Loucy (cell line): Measurements from ENCODE around the gene MCEMP1.

Experiments
- H2AFZ ChIP-seq: fragments of 200-600 bp; sonication (generic); 2 replicates; pipeline ENCODE4 v1.6.0; 2016; ENCODE audit warnings: antibody characterized with exemption, mild to moderate bottlenecking, low read length, moderate library complexity
- H3F3A ChIP-seq: fragments of 200-600 bp; 2 replicates; pipeline ENCODE4 v1.6.0; 2016; ENCODE audit warnings: antibody characterized with exemption, low read depth, mild to moderate bottlenecking
- H3K27me3 ChIP-seq: fragments of 200-600 bp; sonication (generic); 2 replicates; pipeline ENCODE4 v1.6.1; 2014; ENCODE audit warnings: low read length, mild to moderate bottlenecking; ENCODE audit not compliant: insufficient read depth, poor library complexity, severe bottlenecking
- H3K36me3 ChIP-seq: fragments of 200-600 bp; sonication (generic); 2 replicates; pipeline ENCODE4 v1.6.1; 2016; ENCODE audit warnings: low read length; ENCODE audit not compliant: insufficient read depth
- H3K4me1 ChIP-seq: fragments of 200-600 bp; sonication (generic); 2 replicates; pipeline ENCODE4 v1.5.1; 2014; ENCODE audit warnings: low read length, mild to moderate bottlenecking; ENCODE audit not compliant: insufficient read depth, poor library complexity, severe bottlenecking
- H3K4me2 ChIP-seq: fragments of 200-600 bp; sonication (generic); 2 replicates; pipeline ENCODE4 v1.6.0; 2014; ENCODE audit warnings: antibody characterized with exemption, low read length, low read depth, mild to moderate bottlenecking; ENCODE audit not compliant: poor library complexity, severe bottlenecking
- H3K4me3 ChIP-seq: fragments of 200-600 bp; sonication (generic); 2 replicates; pipeline ENCODE4 v1.5.1; 2014; ENCODE audit warnings: low read length, mild to moderate bottlenecking, mixed read lengths; ENCODE audit not compliant: poor library complexity, severe bottlenecking
- H3K79me2 ChIP-seq: fragments of 200-600 bp; sonication (generic); 2 replicates; pipeline ENCODE4 v1.6.1; 2014; ENCODE audit warnings: low read length; ENCODE audit not compliant: insufficient read depth
- H3K9ac ChIP-seq: fragments of 200-600 bp; sonication (generic); 2 replicates; pipeline ENCODE4 v1.6.0; 2014; ENCODE audit warnings: mild to moderate bottlenecking, low read depth, low read length, moderate library complexity; ENCODE audit not compliant: poor library complexity, severe bottlenecking
- H3K9me2 ChIP-seq: fragments of 200-600 bp; sonication (generic); replicated peaks from 2 replicates; pipeline ENCODE4 v1.6.1; 2016; ENCODE audit warnings: low read depth, low read length, mixed read lengths
- H3K9me3 ChIP-seq: fragments of 200-600 bp; sonication (generic); 2 replicates; pipeline ENCODE4 v1.6.1; 2014; ENCODE audit warnings: mild to moderate bottlenecking, antibody characterized with exemption, low read length, low read depth; ENCODE audit not compliant: insufficient read depth
- H4K20me1 ChIP-seq: fragments of 200-600 bp; sonication (generic); 2 replicates; pipeline ENCODE4 v1.6.0; 2014; ENCODE audit warnings: antibody characterized with exemption, low read length, mild to moderate bottlenecking; ENCODE audit not compliant: insufficient read depth, poor library complexity, severe bottlenecking
- CTCF ChIP-seq: fragments of 200-600 bp; sonication (generic); conservative IDR thresholded peaks from 2 replicates; pipeline ENCODE4 v1.5.1; 2014; ENCODE audit warnings: mild to moderate bottlenecking, antibody characterized with exemption, low read length
- EZH2phosphoT487 ChIP-seq: fragments of 200-600 bp; IDR thresholded peaks from 2 replicates; pipeline ENCODE4 v1.6.1; 2018; ENCODE audit warnings: antibody characterized with exemption, mild to moderate bottlenecking, moderate library complexity, borderline replicate concordance

Gene MCEMP1

GRCh38 chr19:7687177-7687576, 10.3 kb downstream of the MCEMP1 start:
- Histone ChIP-seq H3K9me3 (no peaks in the 10 kb centered on the region), H2AFZ (no peak overlapping the region), H3F3A (no peaks in the 10 kb centered on the region), H4K20me1 (peaks cover 7% of the 10 kb centered on the region), H3K4me2 (no peak overlapping the region), H3K9ac (no peak overlapping the region), H3K79me2 (peaks cover 14% of the 10 kb centered on the region), H3K27me3 (no peaks in the 10 kb centered on the region), H3K4me1 (no peaks in the 10 kb centered on the region), H3K36me3 (no peaks in the 10 kb centered on the region; the same call in 1 of the 2 replicates), H3K9me2 (no peaks in the 10 kb centered on the region), H3K4me3 (no peak overlapping the region)
- TF ChIP-seq CTCF (no peak), EZH2phosphoT487 (no peak)

- no peaks in the 10 kb centered on the region for H3K9me3 ChIP-seq
- TF ChIP-seq CTCF (no peak), EZH2phosphoT487 (no peak)
- H4K20me1 ChIP-seq: no peaks in the 10 kb centered on the region
- no peaks in the 10 kb centered on the region for H3K27me3 ChIP-seq
- no peak overlapping the region for H2AFZ ChIP-seq
- H3K4me1 ChIP-seq: no peaks in the 10 kb centered on the region
- no peaks in the 10 kb centered on the region for H3F3A ChIP-seq
- H3K9me2 ChIP-seq: no peaks in the 10 kb centered on the region
- no peak overlapping the region for H3K4me2 ChIP-seq
- no peaks in the 10 kb centered on the region for H3K79me2 ChIP-seq
- no peaks in the 10 kb centered on the region for H3K36me3 ChIP-seq
- no peak overlapping the region for H3K4me3 ChIP-seq
- H3K9ac ChIP-seq: no peak overlapping the region
Measured at GRCh38 chr19:7689165-7689564, 12.3 kb downstream of the MCEMP1 start.

- no peak overlapping the region for H2AFZ ChIP-seq
- H3K9ac ChIP-seq: no peak overlapping the region
- no peak overlapping the region for H3K4me2 ChIP-seq
- no peaks in the 10 kb centered on the region for H3F3A ChIP-seq
- no peaks in the 10 kb centered on the region for H3K36me3 ChIP-seq
- no peaks in the 10 kb centered on the region for H3K9me2 ChIP-seq
- no peaks in the 10 kb centered on the region for H3K4me1 ChIP-seq
- no peaks in the 10 kb centered on the region for H3K27me3 ChIP-seq
- no peaks in the 10 kb centered on the region for H3K79me2 ChIP-seq
- TF ChIP-seq CTCF: no peak
- no peak for TF ChIP-seq EZH2phosphoT487
- H4K20me1 ChIP-seq: no peaks in the 10 kb centered on the region
- H3K9me3 ChIP-seq: no peaks in the 10 kb centered on the region
- no peak overlapping the region for H3K4me3 ChIP-seq
Measured at GRCh38 chr19:7690779-7691258, 13.9 kb downstream of the MCEMP1 start.
